Natural killer cell treated with Interleukin-12 subunit alpha and Interleukin-12 subunit beta and Interleukin-15 and Interleukin-18, amount 100 ng/mL, for 72 hours (primary cell): ENCODE data around the gene STK32C. TPM values are rescaled to one million over a fixed set of nuclear protein-coding genes. Genes with fewer than 3 reads are reported as not detected.

Source experiments
- ATAC-seq, 2 donors: fragments of 150-1000 bp; cut with Tn5 transposase in 1 of 2; sonication (Bioruptor Pico), chemical (Tn5 transposase) in 1 of 2; 2 replicates each; pipeline ENCODE4 v1.10.0; 2021
- DNase-seq: peaks from one replicate; pipeline ENCODE4 v3.0.0; 2022; ENCODE audit warnings: low spot score
- H3K27ac Mint-ChIP-seq, 2 donors: 1 replicate in 1 of 2; 2 replicates in 1 of 2; pipeline ENCODE4 v1.8.0; 2022; ENCODE audit warnings: mixed read lengths in 2 of 2, mild to moderate bottlenecking in 1 of 2, moderate library complexity in 1 of 2
- H3K27me3 Mint-ChIP-seq, 2 donors: 1 replicate in 1 of 2; 2 replicates in 1 of 2; pipeline ENCODE4 v1.8.0; 2022; ENCODE audit warnings: mixed read lengths in 2 of 2
- H3K36me3 Mint-ChIP-seq: one replicate; pipeline ENCODE4 v1.8.0; 2022; ENCODE audit warnings: mixed read lengths
- H3K4me1 Mint-ChIP-seq, 2 donors: 1 replicate in 1 of 2; 2 replicates in 1 of 2; pipeline ENCODE4 v1.8.0; 2022; ENCODE audit warnings: low read depth in 2 of 2, mixed read lengths in 2 of 2, mild to moderate bottlenecking in 1 of 2
- H3K4me3 Mint-ChIP-seq: one replicate; pipeline ENCODE4 v1.8.0; 2022; ENCODE audit warnings: mixed read lengths
- H3K9me3 Mint-ChIP-seq: 2 replicates; pipeline ENCODE4 v1.8.0; 2022; ENCODE audit warnings: mixed read lengths
- total RNA-seq, 2 donors: library from RNA; stranded (reverse); gene quantifications; one replicate each; pipeline ENCODE4 v1.2.3, GENCODE V29; 2022

STK32C gene
- total RNA-seq, 2 donors from 2014 or later: 29.2 to 34.6 TPM

- Mint-ChIP-seq H3K4me1 (peaks cover 0 to 20% of the 10 kb centered on the region in 2 donors), H3K4me3 (no peak overlapping the region), H3K36me3 (no peaks in the 10 kb centered on the region), H3K9me3 (no peaks in the 10 kb centered on the region), H3K27ac (no peak overlapping the region), H3K27me3 (no peaks in the 10 kb centered on the region)
- ATAC-seq: no peak
- no peak for DNase-seq
These were observed 57.9 kb downstream of the STK32C start for GRCh38 chr10:132249824-132250375.

GRCh38 chr10:132249226-132249724 lies 58.5 kb downstream of the STK32C start:
- no peaks in the 10 kb centered on the region for H3K36me3 Mint-ChIP-seq
- no peak overlapping the region for H3K27ac Mint-ChIP-seq
- H3K9me3 Mint-ChIP-seq: no peaks in the 10 kb centered on the region
- DNase-seq (no peak), ATAC-seq (no peak)
- no peak overlapping the region for H3K4me3 Mint-ChIP-seq
- peaks cover 0 to 18% of the 10 kb centered on the region in 2 donors for H3K4me1 Mint-ChIP-seq
- no peaks in the 10 kb centered on the region for H3K27me3 Mint-ChIP-seq

- Mint-ChIP-seq H3K27ac (no peak overlapping the region), H3K4me1 (peaks cover 0 to 18% of the 10 kb centered on the region in 2 donors), H3K4me3 (peak overlapping the region; percentile 51), H3K36me3 (no peaks in the 10 kb centered on the region), H3K9me3 (no peaks in the 10 kb centered on the region), H3K27me3 (no peaks in the 10 kb centered on the region)
- DNase-seq (peak; percentile 78), ATAC-seq (peak; percentile 58 to 88)
These were observed 59.1 kb downstream of the STK32C start for GRCh38 chr10:132248455-132249225.

- no peak overlapping the region for H3K27ac Mint-ChIP-seq
These were observed 59.8 kb downstream of the STK32C start for GRCh38 chr10:132247943-132248342.

GRCh38 chr10:132246296-132246695 lies 61.5 kb downstream of the STK32C start:
- no peak for ATAC-seq
- H3K36me3 Mint-ChIP-seq: no peaks in the 10 kb centered on the region
- H3K4me3 Mint-ChIP-seq: no peak overlapping the region
- H3K27me3 Mint-ChIP-seq: no peaks in the 10 kb centered on the region
- no peak overlapping the region for H3K27ac Mint-ChIP-seq
- H3K4me1 Mint-ChIP-seq: peaks cover 0 to 12% of the 10 kb centered on the region in 2 donors
- H3K9me3 Mint-ChIP-seq: no peaks in the 10 kb centered on the region
- DNase-seq: no peak

More at GRCh38 chr10:132247943-132248342, 59.8 kb downstream of the STK32C start:
- Mint-ChIP-seq H3K4me3 (no peak overlapping the region), H3K36me3 (no peaks in the 10 kb centered on the region), H3K4me1 (peaks cover 0 to 16% of the 10 kb centered on the region in 2 donors), H3K9me3 (no peaks in the 10 kb centered on the region), H3K27me3 (no peaks in the 10 kb centered on the region)
- ATAC-seq (no peak), DNase-seq (no peak)

GRCh38 chr10:132245056-132245455 lies 62.7 kb downstream of the STK32C start:
- Mint-ChIP-seq H3K4me1 (peaks cover 0 to 12% of the 10 kb centered on the region in 2 donors), H3K4me3 (no peak overlapping the region), H3K27me3 (no peaks in the 10 kb centered on the region), H3K36me3 (no peaks in the 10 kb centered on the region), H3K27ac (no peak overlapping the region), H3K9me3 (no peaks in the 10 kb centered on the region)
- DNase-seq (no peak), ATAC-seq (no peak)

- no peaks in the 10 kb centered on the region for H3K9me3 Mint-ChIP-seq
- H3K4me3 Mint-ChIP-seq: no peak overlapping the region
- ATAC-seq: no peak
- no peaks in the 10 kb centered on the region for H3K27me3 Mint-ChIP-seq
- H3K4me1 Mint-ChIP-seq: peaks cover 0 to 7% of the 10 kb centered on the region in 2 donors
- no peak for DNase-seq
- H3K36me3 Mint-ChIP-seq: no peaks in the 10 kb centered on the region
- no peak overlapping the region for H3K27ac Mint-ChIP-seq
These were observed 64.1 kb downstream of the STK32C start for GRCh38 chr10:132243626-132244025.

GRCh38 chr10:132243141-132243540 lies 64.6 kb downstream of the STK32C start:
- DNase-seq (no peak), ATAC-seq (no peak)
- H3K27ac Mint-ChIP-seq: no peak overlapping the region
- peaks cover 0 to 8% of the 10 kb centered on the region in 2 donors for H3K4me1 Mint-ChIP-seq
- H3K9me3 Mint-ChIP-seq: no peaks in the 10 kb centered on the region
- H3K4me3 Mint-ChIP-seq: no peak overlapping the region
- no peaks in the 10 kb centered on the region for H3K36me3 Mint-ChIP-seq
- H3K27me3 Mint-ChIP-seq: no peaks in the 10 kb centered on the region

- Mint-ChIP-seq H3K4me3 (no peak overlapping the region), H3K4me1 (peaks cover 0 to 5% of the 10 kb centered on the region in 2 donors), H3K36me3 (no peaks in the 10 kb centered on the region), H3K9me3 (no peaks in the 10 kb centered on the region), H3K27me3 (no peaks in the 10 kb centered on the region), H3K27ac (no peak overlapping the region)
- DNase-seq (no peak), ATAC-seq (no peak)
These were observed 65.5 kb downstream of the STK32C start for GRCh38 chr10:132242103-132242840.

GRCh38 chr10:132241496-132241895 lies 66.3 kb downstream of the STK32C start:
- H3K4me3 Mint-ChIP-seq: no peak overlapping the region
- peak overlapping the region in 1 of 2 donors; percentile 41 for H3K27ac Mint-ChIP-seq
- no peak for DNase-seq
- H3K36me3 Mint-ChIP-seq: no peaks in the 10 kb centered on the region
- no peaks in the 10 kb centered on the region for H3K27me3 Mint-ChIP-seq
- no peaks in the 10 kb centered on the region for H3K9me3 Mint-ChIP-seq
- no peak for ATAC-seq
- H3K4me1 Mint-ChIP-seq: peaks cover 0 to 2% of the 10 kb centered on the region in 2 donors

- peaks cover 0 to 2% of the 10 kb centered on the region in 2 donors for H3K4me1 Mint-ChIP-seq
- DNase-seq: no peak
- no peaks in the 10 kb centered on the region for H3K27me3 Mint-ChIP-seq
- H3K9me3 Mint-ChIP-seq: no peaks in the 10 kb centered on the region
- no peaks in the 10 kb centered on the region for H3K36me3 Mint-ChIP-seq
- ATAC-seq: no peak
- H3K27ac Mint-ChIP-seq: peak overlapping the region in 1 of 2 donors; percentile 41
- H3K4me3 Mint-ChIP-seq: no peak overlapping the region
These were observed 66.7 kb downstream of the STK32C start for GRCh38 chr10:132241086-132241485.

GRCh38 chr10:132240581-132240980 lies 67.2 kb downstream of the STK32C start:
- ATAC-seq (no peak), DNase-seq (no peak)
- no peak overlapping the region for H3K4me3 Mint-ChIP-seq
- peaks cover 0 to 2% of the 10 kb centered on the region in 2 donors for H3K4me1 Mint-ChIP-seq
- no peaks in the 10 kb centered on the region for H3K9me3 Mint-ChIP-seq
- no peaks in the 10 kb centered on the region for H3K27me3 Mint-ChIP-seq
- H3K36me3 Mint-ChIP-seq: no peaks in the 10 kb centered on the region
- no peak overlapping the region for H3K27ac Mint-ChIP-seq

GRCh38 chr10:132240156-132240555 lies 67.6 kb downstream of the STK32C start:
- Mint-ChIP-seq H3K9me3 (no peaks in the 10 kb centered on the region), H3K4me3 (no peak overlapping the region), H3K27ac (no peak overlapping the region), H3K4me1 (peaks cover 0 to 2% of the 10 kb centered on the region in 2 donors), H3K27me3 (no peaks in the 10 kb centered on the region), H3K36me3 (no peaks in the 10 kb centered on the region)
- no peak for DNase-seq
- ATAC-seq: no peak
